Common myeloid progenitor, CD34-positive (primary cell): Measurements from ENCODE around the gene SET.

Experiments
- CTCF ChIA-PET: fragments of 350-600 bp; sonication (Branson Sonifier 250); formaldehyde crosslinking; loops from one replicate; lab custom pipeline; 2021; ENCODE audit warnings: antibody characterized with exemption; lab: Charles Lee
- POLR2A ChIA-PET: fragments of 350-600 bp; sonication (Branson Sonifier 250); formaldehyde crosslinking; loops from one replicate; lab custom pipeline; 2021; ENCODE audit warnings: antibody characterized with exemption; lab: Charles Lee
- DNase-seq, 3 donors: peaks; one replicate each; pipeline versions ENCODE4 v3.0.0 to v3.0.0-alpha.2; 2013
- H3K27ac ChIP-seq, 2 experiments: 1 replicate in 1 of 2; 2 replicates in 1 of 2; pipeline ENCODE4 v1.7.0; 2013; ENCODE audit warnings: inconsistent platforms in 2 of 2, low read length in 2 of 2, mild to moderate bottlenecking in 2 of 2, low read depth in 1 of 2, moderate library complexity in 1 of 2; ENCODE audit not compliant: severe bottlenecking in 2 of 2, insufficient read depth in 1 of 2, poor library complexity in 1 of 2
- H3K27me3 ChIP-seq, 5 experiments: replicated peaks in 2 of 5; 1 replicate in 3 of 5; 2 replicates in 2 of 5; pipeline versions ENCODE4 v1.6.1 to v1.7.0; 2013; ENCODE audit warnings: low read length in 4 of 5, mild to moderate bottlenecking in 2 of 5, moderate library complexity in 2 of 5, inconsistent platforms in 1 of 5; ENCODE audit not compliant: insufficient read depth in 5 of 5, control insufficient read depth in 4 of 5
- H3K36me3 ChIP-seq, 4 experiments: 1 replicate in 2 of 4; 2 replicates in 2 of 4; pipeline versions ENCODE4 v1.6.1 to v1.7.0; 2013; ENCODE audit warnings: low read length in 3 of 4, control low read depth in 1 of 4, mild to moderate bottlenecking in 1 of 4; ENCODE audit not compliant: control insufficient read depth in 4 of 4, insufficient read depth in 4 of 4
- H3K4me1 ChIP-seq, 4 experiments: 1 replicate in 3 of 4; 2 replicates in 1 of 4; pipeline versions ENCODE4 v1.6.1 to v1.7.1; 2013; ENCODE audit warnings: low read length in 3 of 4, mild to moderate bottlenecking in 3 of 4, control low read depth in 1 of 4, inconsistent platforms in 1 of 4, moderate library complexity in 1 of 4; ENCODE audit not compliant: control insufficient read depth in 4 of 4, insufficient read depth in 4 of 4; ENCODE audit errors: control extremely low read depth in 1 of 4
- H3K4me3 ChIP-seq, 7 experiments: 1 replicate in 4 of 7; 2 replicates in 3 of 7; pipeline versions ENCODE4 v1.5.1 to v1.7.0; 2013; ENCODE audit warnings: mild to moderate bottlenecking in 7 of 7, low read length in 6 of 7, moderate library complexity in 6 of 7, inconsistent platforms in 2 of 7, low read depth in 2 of 7, control low read depth in 1 of 7; ENCODE audit not compliant: insufficient read depth in 4 of 7, control insufficient read depth in 1 of 7; ENCODE audit errors: extremely low read depth in 1 of 7
- H3K9me3 ChIP-seq, 5 experiments: 1 replicate in 4 of 5; 2 replicates in 1 of 5; pipeline versions ENCODE4 v1.6.1 to v1.7.1; 2013; ENCODE audit warnings: low read length in 4 of 5, mild to moderate bottlenecking in 2 of 5, inconsistent platforms in 1 of 5, low read depth in 1 of 5, moderate library complexity in 1 of 5; ENCODE audit not compliant: control insufficient read depth in 4 of 5, insufficient read depth in 2 of 5; ENCODE audit errors: control extremely low read depth in 1 of 5
- WGBS: methylation state at CpG from one replicate; pipeline ENCODE4 v1.1.5; 2013; ENCODE audit not compliant: insufficient coverage; 5-methylcytosine and 5-hydroxymethylcytosine counted together

SET gene

DNA sequence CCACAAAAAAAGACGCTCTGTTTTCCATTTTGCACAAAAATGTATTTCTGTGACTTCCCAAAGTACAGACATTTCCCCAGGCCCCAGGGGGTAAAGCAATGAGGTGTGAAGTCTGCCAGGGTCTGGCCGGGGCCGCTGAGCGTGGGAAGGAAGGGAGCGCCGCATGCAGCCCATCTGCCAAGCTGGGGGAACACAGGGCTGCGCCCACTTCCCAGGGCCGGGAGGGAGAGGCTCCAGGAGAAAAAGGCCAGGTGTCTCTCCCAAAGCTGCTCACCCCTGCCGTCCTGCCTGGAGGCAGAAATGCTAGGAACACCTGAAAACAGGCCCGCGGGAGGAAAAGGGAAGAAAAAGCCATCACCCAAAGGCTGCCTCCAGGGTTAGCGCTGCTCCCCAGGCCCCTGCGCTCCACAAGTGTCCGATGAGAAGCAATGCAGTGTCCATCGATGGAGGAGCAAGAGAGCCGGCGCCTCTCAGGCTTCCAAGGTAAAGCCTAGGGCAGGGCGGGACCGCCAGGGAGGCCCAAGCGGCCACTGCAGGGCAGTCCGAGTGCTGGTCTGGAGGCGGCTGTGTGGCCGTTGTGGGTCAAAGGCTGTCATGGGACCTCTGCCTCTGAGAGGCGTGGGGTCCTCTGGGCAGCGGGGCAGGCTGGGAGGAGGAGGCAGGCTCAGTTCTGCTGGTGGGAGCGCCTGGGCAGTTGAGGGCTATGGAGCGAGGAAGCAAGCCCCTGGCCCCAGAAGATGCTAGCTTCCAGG, 40.9 kb downstream of the SET start:
- no peak for DNase-seq
- Histone ChIP-seq H3K27me3 (no peaks in the 10 kb centered on the region), H3K27ac (no peak overlapping the region), H3K36me3 (peaks cover 8 to 39% (median 12%) of the 10 kb centered on the region in 4 experiments), H3K9me3 (no peaks in the 10 kb centered on the region), H3K4me3 (no peak overlapping the region), H3K4me1 (peaks cover 0 to 5% (median 3%) of the 10 kb centered on the region in 4 experiments)
- WGBS, result 99% methylated on average over 25 of the region's 27 CpGs
- POLR2A ChIA-PET, result no interaction called here
- CTCF ChIA-PET, result no interaction called here

DNA sequence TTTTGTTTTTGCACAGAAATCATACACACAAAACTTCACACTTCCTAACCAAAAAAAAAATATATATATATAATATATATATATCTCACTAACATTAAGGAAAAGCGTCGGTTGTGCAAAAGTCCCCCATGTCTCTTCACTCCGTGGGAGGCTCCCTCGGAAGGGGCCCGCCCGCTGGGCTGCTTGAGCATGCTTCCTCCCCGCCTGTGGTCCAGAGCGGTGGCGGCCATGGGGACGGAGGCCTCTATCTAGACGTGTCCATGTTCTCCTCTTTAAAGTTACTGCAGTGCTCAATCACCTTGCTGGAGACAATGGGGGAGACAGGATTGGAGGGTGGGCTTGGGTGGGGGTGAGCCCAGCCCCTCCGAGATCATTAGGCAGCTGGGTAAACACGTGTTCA, 42.1 kb downstream of the SET start:
- no peaks in the 10 kb centered on the region for H3K9me3 ChIP-seq
- CTCF ChIA-PET, result interaction anchor here (0.7 to 1.2 kb wide), 2 partner anchors 34 to 88 kb away, joined by 3 read pairs; no protein-coding TSS in a partner anchor

DNA sequence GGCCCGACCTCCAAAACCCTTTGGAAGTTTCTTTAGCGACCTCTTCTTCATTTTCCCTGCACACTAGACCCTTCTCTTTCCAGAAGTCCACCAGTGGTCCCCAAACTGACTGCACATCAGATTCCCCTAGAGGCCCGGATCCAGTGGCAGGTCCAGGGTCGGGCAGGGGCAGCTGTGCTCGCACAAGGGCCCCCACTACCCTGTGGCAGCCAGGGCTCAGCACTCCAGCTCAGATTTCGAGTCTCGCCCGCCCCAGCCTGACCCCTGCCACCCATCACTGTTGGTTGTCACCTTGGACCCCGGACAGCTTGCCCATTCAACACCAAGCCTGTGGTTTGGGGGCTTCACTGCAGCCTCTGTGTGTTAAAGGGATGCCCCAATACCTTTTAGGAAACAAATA, 42.7 kb downstream of the SET start:
- peaks cover 0 to 2% (median 0%) of the 10 kb centered on the region in 4 experiments for H3K4me1 ChIP-seq
- H3K27ac ChIP-seq, result no peak overlapping the region
- H3K9me3 ChIP-seq, result no peaks in the 10 kb centered on the region
- ChIA-PET CTCF (interaction anchor here (0.7 to 1.2 kb wide), 2 partner anchors 33 to 87 kb away, joined by 3 read pairs; no protein-coding TSS in a partner anchor), POLR2A (no interaction called here)
- no peak for DNase-seq
- peaks cover 11 to 46% (median 15%) of the 10 kb centered on the region in 4 experiments for H3K36me3 ChIP-seq
- 87% methylated on average over 9 of the region's 9 CpGs for WGBS
- no peak overlapping the region for H3K4me3 ChIP-seq
- no peaks in the 10 kb centered on the region for H3K27me3 ChIP-seq

More for the DNA sequence above, 42.1 kb downstream of the SET start:
- peaks cover 11 to 46% (median 15%) of the 10 kb centered on the region in 4 experiments for H3K36me3 ChIP-seq
- POLR2A ChIA-PET, result no interaction called here
- H3K27ac ChIP-seq, result no peak overlapping the region
- H3K4me1 ChIP-seq, result peaks cover 0 to 2% (median 0%) of the 10 kb centered on the region in 4 experiments
- WGBS, result 100% methylated on average over 8 of the region's 13 CpGs
- no peak overlapping the region for H3K4me3 ChIP-seq
- H3K27me3 ChIP-seq, result no peaks in the 10 kb centered on the region
- no peak for DNase-seq

DNA sequence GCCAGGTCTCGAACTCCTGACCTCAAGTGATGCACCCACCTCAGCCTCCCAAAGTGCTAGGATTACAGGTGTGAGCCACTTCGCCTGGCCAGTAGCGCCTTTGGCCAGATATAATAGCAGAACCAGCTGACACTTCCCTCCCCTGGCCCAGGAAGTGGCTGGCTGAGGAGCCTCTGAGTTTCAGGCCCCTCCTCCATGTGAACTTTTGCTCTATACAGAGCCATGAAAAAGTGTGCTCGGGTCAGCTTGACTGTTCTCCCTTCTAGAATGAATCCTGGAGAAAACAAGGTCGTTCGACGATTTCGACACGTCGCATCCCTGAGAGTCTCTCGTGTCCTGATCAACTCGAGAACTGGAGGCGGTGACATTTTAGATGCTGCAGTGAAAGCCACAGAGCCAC, 43.6 kb downstream of the SET start:
- Histone ChIP-seq H3K4me1 (peaks cover 0 to 2% (median 0%) of the 10 kb centered on the region in 4 experiments), H3K9me3 (no peaks in the 10 kb centered on the region), H3K27ac (no peak overlapping the region), H3K27me3 (no peaks in the 10 kb centered on the region), H3K36me3 (peaks cover 11 to 50% (median 18%) of the 10 kb centered on the region in 4 experiments), H3K4me3 (no peak overlapping the region)
- ChIA-PET CTCF (interaction anchor here (0.9 to 3.0 kb wide), 9 partner anchors 8 to 97 kb away, joined by 3 to 11 read pairs (median 5); partner anchors contain the start of genes ENDOG, SPOUT1 and ZDHHC12), POLR2A (no interaction called here)
- no peak for DNase-seq
- 96% methylated on average over 10 of the region's 13 CpGs for WGBS

DNA sequence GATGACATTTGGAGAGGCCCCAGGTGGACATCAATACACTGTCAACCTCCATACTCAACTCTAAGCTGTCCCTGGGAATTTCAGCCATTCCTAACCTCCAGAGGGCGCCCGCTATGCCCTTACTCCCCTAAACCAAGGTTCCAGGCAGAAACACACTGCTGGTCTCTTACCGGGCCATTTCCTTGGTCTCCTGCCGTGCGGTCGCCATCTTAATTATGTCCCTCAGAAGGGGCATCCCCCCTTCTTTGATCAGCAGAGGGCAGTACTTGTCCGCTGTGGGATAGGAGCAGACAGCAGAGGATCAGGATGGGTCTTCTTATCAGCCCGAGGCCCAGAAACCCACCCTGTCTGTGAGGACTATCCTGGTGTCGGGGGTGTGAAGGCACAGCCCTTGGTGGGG, 44.2 kb downstream of the SET start:
- Histone ChIP-seq H3K27ac (no peak overlapping the region), H3K36me3 (peaks cover 11 to 50% (median 18%) of the 10 kb centered on the region in 4 experiments), H3K9me3 (no peaks in the 10 kb centered on the region), H3K4me3 (no peak overlapping the region), H3K27me3 (no peaks in the 10 kb centered on the region), H3K4me1 (peaks cover 0 to 2% (median 0%) of the 10 kb centered on the region in 4 experiments)
- CTCF ChIA-PET, result interaction anchor here (0.7 to 3.0 kb wide), 11 partner anchors 8 to 195 kb away, joined by 3 to 11 read pairs (median 5); partner anchors contain the start of genes ENDOG, SPOUT1 and ZDHHC12
- 54% methylated on average over 9 of the region's 9 CpGs for WGBS
- POLR2A ChIA-PET, result interaction anchor here (0.6 kb wide), 1 partner anchor 38 kb away, joined by 3 read pairs; no protein-coding TSS in a partner anchor
- DNase-seq, result peak; percentile 77 to 84 (median 79)

DNA sequence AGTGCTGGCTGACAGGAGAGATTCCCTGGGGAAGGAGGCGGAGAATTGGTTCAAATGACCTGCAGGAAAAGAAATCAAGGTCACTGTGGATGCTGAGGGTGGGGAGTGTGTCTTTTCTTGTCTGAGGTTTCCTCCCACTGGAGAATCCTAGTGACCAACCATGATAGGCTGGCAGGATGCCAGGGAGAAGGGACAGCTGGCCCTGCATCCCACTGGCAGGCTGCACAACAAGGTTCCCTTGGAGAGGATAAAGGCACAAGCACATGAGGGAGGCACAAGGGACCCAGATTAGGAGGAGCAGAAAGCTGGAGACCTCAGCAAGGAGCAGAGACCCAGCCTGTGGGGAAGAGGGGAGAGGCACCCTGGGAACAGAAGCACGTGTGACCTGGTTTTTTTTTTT, 46.4 kb downstream of the SET start:
- no peak for DNase-seq
- ChIA-PET CTCF (interaction anchor here (1.0 to 2.1 kb wide), 2 partner anchors 9 to 13 kb away, joined by 3 to 6 read pairs; no protein-coding TSS in a partner anchor), POLR2A (no interaction called here)
- no peak overlapping the region for H3K27ac ChIP-seq
- WGBS, result 100% methylated on average over 2 of the region's 2 CpGs
- peaks cover 13 to 56% (median 23%) of the 10 kb centered on the region in 4 experiments for H3K36me3 ChIP-seq
- H3K4me3 ChIP-seq, result no peak overlapping the region
- no peaks in the 10 kb centered on the region for H3K9me3 ChIP-seq
- H3K27me3 ChIP-seq, result no peaks in the 10 kb centered on the region
- H3K4me1 ChIP-seq, result peaks cover 0 to 2% (median 0%) of the 10 kb centered on the region in 4 experiments

DNA sequence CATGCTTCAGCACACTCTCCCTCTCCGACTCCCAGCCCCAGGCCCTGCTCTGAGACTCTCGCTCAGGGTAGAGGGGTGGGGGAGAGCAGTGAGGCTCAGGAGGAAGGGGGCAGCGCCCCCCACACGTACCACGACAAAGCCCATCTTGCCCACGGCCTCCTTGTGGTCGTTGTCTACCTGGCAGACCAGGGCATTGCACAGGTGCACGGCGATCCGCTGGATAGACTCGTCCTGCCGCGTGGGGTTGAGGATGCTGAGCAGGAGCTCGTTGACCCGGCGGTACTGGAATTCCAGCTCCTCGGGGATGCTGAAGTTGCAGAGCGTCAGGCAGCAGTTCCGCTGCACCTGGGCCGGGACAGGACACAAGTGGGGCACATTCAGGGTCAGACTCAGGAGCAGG, 53.4 kb downstream of the SET start:
- WGBS, result 99% methylated on average over 16 of the region's 20 CpGs

More for the DNA sequence above, 53.4 kb downstream of the SET start:
- DNase-seq, result no peak
- CTCF ChIA-PET, result no interaction called here
- Histone ChIP-seq H3K4me1 (no peaks in the 10 kb centered on the region), H3K27me3 (no peaks in the 10 kb centered on the region), H3K27ac (no peak overlapping the region), H3K9me3 (no peaks in the 10 kb centered on the region), H3K36me3 (peaks cover 2 to 44% (median 25%) of the 10 kb centered on the region in 4 experiments), H3K4me3 (no peak overlapping the region)
- POLR2A ChIA-PET, result interaction anchor here (0.9 kb wide), 1 partner anchor 29 kb away, joined by 3 read pairs; no protein-coding TSS in a partner anchor
